Measurements from ENCODE around the gene EIPR1.

GRCh38 chr2:3223080-3223923 lies 154.3 kb downstream of the EIPR1 start:
- TF ChIP-seq CTCF (conservative IDR thresholded peaks at IDR 0.05 in 1 of 2, IDR thresholded peaks at IDR 0.05 in 1 of 2; ENCODE audit: low read depth in 1 of 2, low read length in 2 of 2) (no peak), EZH2 (IDR thresholded peaks at IDR 0.05; ENCODE audit: low read length, missing control alignments) (no peak)
